ENCODE data around the gene HEXA.

HEXA gene

DNA sequence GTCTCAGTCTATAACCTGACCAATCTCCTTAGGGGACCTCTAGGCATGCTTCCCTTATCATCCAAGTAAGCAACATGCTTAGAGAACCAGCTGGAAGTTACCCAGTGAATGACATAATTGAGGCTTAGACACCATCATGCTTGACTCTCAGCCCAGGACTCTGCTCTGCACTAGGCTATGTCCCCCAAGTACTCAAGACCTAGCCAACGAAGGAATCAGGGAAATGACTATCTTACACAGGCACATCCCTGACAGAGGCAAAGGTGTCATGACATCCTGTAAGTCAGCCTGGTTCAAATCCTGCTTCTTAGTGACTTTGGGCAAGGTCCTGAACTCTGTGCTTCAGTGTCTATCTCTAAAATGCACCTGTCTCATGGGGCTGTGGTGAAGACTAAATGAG, 31.2 kb downstream of the HEXA start:
- no peaks in the 10 kb centered on the region for H4K20me1 ChIP-seq (ENCODE audit: insufficient read depth, low read length)
- no peaks in the 10 kb centered on the region for H3F3A ChIP-seq (ENCODE audit: insufficient read depth, low read length)
- no peaks in the 10 kb centered on the region for H3K79me2 ChIP-seq (ENCODE audit: insufficient read depth, low read length)
- H3K27ac ChIP-seq (ENCODE audit: low read depth, low read length, poor library complexity, severe bottlenecking) = no peak overlapping the region
- no peaks in the 10 kb centered on the region for H3K9me3 ChIP-seq (ENCODE audit: low read length)
- H3K36me3 ChIP-seq (ENCODE audit: insufficient read depth, low read length) = peaks cover 41% of the 10 kb centered on the region; the same call in 1 of the 2 replicates
- no peak overlapping the region for H2AFZ ChIP-seq (ENCODE audit: low read length)
- no peaks in the 10 kb centered on the region for H3K27me3 ChIP-seq (ENCODE audit: insufficient read depth, low read length)
- no peaks in the 10 kb centered on the region for H3K9me2 ChIP-seq (ENCODE audit: low read depth, low read length)
- H3K4me2 ChIP-seq (ENCODE audit: low read length) = no peak overlapping the region
- H3K9ac ChIP-seq (ENCODE audit: low read length) = no peak overlapping the region
- no peak overlapping the region for H3K4me3 ChIP-seq (ENCODE audit: low read depth, low read length, poor library complexity, severe bottlenecking)
- H3K4me1 ChIP-seq (ENCODE audit: insufficient read depth, low read length, severe bottlenecking) = no peaks in the 10 kb centered on the region
- TF ChIP-seq, protein P1, sequence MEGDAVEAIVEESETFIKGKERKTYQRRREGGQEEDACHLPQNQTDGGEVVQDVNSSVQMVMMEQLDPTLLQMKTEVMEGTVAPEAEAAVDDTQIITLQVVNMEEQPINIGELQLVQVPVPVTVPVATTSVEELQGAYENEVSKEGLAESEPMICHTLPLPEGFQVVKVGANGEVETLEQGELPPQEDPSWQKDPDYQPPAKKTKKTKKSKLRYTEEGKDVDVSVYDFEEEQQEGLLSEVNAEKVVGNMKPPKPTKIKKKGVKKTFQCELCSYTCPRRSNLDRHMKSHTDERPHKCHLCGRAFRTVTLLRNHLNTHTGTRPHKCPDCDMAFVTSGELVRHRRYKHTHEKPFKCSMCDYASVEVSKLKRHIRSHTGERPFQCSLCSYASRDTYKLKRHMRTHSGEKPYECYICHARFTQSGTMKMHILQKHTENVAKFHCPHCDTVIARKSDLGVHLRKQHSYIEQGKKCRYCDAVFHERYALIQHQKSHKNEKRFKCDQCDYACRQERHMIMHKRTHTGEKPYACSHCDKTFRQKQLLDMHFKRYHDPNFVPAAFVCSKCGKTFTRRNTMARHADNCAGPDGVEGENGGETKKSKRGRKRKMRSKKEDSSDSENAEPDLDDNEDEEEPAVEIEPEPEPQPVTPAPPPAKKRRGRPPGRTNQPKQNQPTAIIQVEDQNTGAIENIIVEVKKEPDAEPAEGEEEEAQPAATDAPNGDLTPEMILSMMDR (IDR thresholded peaks at IDR 0.05; ENCODE audit: low read length) = no peak
- TF ChIP-seq EZH2 (IDR thresholded peaks at IDR 0.05; ENCODE audit: borderline replicate concordance, low read length) = no peak

DNA sequence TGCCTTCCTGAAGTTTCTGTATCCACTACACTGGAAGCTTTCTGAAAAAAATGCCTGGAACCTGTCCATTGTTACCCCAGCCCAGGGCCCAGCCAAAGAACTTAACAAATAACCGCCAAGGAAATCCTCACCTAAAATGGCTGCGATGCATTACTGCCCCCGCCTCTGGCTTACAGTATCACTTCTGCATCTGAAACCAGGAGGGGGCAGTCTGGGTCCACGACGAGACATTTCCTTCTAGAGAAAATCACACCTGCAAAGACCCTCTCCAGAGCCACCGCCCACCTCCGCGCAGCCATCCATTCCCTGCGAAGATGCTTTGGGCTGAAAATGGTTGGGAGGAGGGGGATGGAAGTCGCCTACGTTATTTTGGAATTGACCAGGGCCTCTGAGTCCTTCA, 33.4 kb downstream of the HEXA start:
- peaks cover 22% of the 10 kb centered on the region; the same call in 1 of the 2 replicates for H3K36me3 ChIP-seq (ENCODE audit: insufficient read depth, low read length)
- no peak overlapping the region for H3K4me2 ChIP-seq (ENCODE audit: low read length)
- H3K9me3 ChIP-seq (ENCODE audit: low read length) = no peaks in the 10 kb centered on the region
- no peaks in the 10 kb centered on the region for H3K79me2 ChIP-seq (ENCODE audit: insufficient read depth, low read length)
- H3F3A ChIP-seq (ENCODE audit: insufficient read depth, low read length) = no peaks in the 10 kb centered on the region
- no peaks in the 10 kb centered on the region for H4K20me1 ChIP-seq (ENCODE audit: insufficient read depth, low read length)
- H3K4me1 ChIP-seq (ENCODE audit: insufficient read depth, low read length, severe bottlenecking) = no peaks in the 10 kb centered on the region
- no peak overlapping the region for H2AFZ ChIP-seq (ENCODE audit: low read length)
- no peak overlapping the region for H3K4me3 ChIP-seq (ENCODE audit: low read depth, low read length, poor library complexity, severe bottlenecking)
- H3K9me2 ChIP-seq (ENCODE audit: low read depth, low read length) = no peaks in the 10 kb centered on the region
- H3K27me3 ChIP-seq (ENCODE audit: insufficient read depth, low read length) = no peaks in the 10 kb centered on the region
- H3K9ac ChIP-seq (ENCODE audit: low read length) = no peak overlapping the region
- TF ChIP-seq EZH2 (IDR thresholded peaks at IDR 0.05; ENCODE audit: borderline replicate concordance, low read length) = no peak
- TF ChIP-seq, protein P1 (IDR thresholded peaks at IDR 0.05; ENCODE audit: low read length) = peak; percentile 76
- no peak overlapping the region for H3K27ac ChIP-seq (ENCODE audit: low read depth, low read length, poor library complexity, severe bottlenecking)

GRCh38 chr15:72341361-72341760, 34.5 kb downstream of the HEXA start:
- no peak overlapping the region for H2AFZ ChIP-seq (ENCODE audit: low read length)
- no peak overlapping the region for H3K4me3 ChIP-seq (ENCODE audit: low read depth, low read length, poor library complexity, severe bottlenecking)
- H3K27me3 ChIP-seq (ENCODE audit: insufficient read depth, low read length) = no peaks in the 10 kb centered on the region
- no peaks in the 10 kb centered on the region for H3K79me2 ChIP-seq (ENCODE audit: insufficient read depth, low read length)
- no peak overlapping the region for H3K27ac ChIP-seq (ENCODE audit: low read depth, low read length, poor library complexity, severe bottlenecking)
- H3F3A ChIP-seq (ENCODE audit: insufficient read depth, low read length) = no peaks in the 10 kb centered on the region
- H3K9ac ChIP-seq (ENCODE audit: low read length) = no peak overlapping the region
- no peak overlapping the region for H3K4me2 ChIP-seq (ENCODE audit: low read length)
- H4K20me1 ChIP-seq (ENCODE audit: insufficient read depth, low read length) = no peaks in the 10 kb centered on the region
- no peaks in the 10 kb centered on the region for H3K9me2 ChIP-seq (ENCODE audit: low read depth, low read length)
- TF ChIP-seq, protein P1 (IDR thresholded peaks at IDR 0.05; ENCODE audit: low read length) = no peak; the same call in 1 of the 2 replicates
- no peak for TF ChIP-seq EZH2 (IDR thresholded peaks at IDR 0.05; ENCODE audit: borderline replicate concordance, low read length)
- H3K9me3 ChIP-seq (ENCODE audit: low read length) = no peaks in the 10 kb centered on the region
- peaks cover 13% of the 10 kb centered on the region; the same call in 1 of the 2 replicates for H3K36me3 ChIP-seq (ENCODE audit: insufficient read depth, low read length)
- H3K4me1 ChIP-seq (ENCODE audit: insufficient read depth, low read length, severe bottlenecking) = no peaks in the 10 kb centered on the region

Measured in OCI-LY1 (cell line).